OCI-LY1 (cell line): ENCODE measurements around the gene FOXK1.

Experiments
- CTCF ChIP-seq: fragments of 200-600 bp; sonication (generic), shearing (Covaris generic); IDR thresholded peaks from 2 replicates; pipeline ENCODE4 v1.5.1; 2017; ENCODE audit warnings: mild to moderate bottlenecking, antibody characterized with exemption, low read length, moderate library complexity, mixed read lengths
- EZH2 ChIP-seq: fragments of 200-600 bp; sonication (generic), shearing (Covaris generic); IDR thresholded peaks from 2 replicates; pipeline ENCODE4 v1.8.0; 2017; ENCODE audit warnings: borderline replicate concordance, mixed run types, mild to moderate bottlenecking, antibody characterized with exemption, low read length, moderate library complexity, mixed read lengths

GRCh38 chr7:4785371-4785770, 103.3 kb downstream of the FOXK1 start:
- TF ChIP-seq CTCF (no peak), EZH2 (no peak)
